ENCODE data around the gene ZAR1L. TPM values are rescaled to one million over a fixed set of nuclear protein-coding genes. Genes with fewer than 3 reads are reported as not detected.

Gene ZAR1L
- total and polyA plus RNA-seq, 9 of the 15 experiments (the other 6 are each of a cell fraction or from before 2014, with no cell fraction given) = not detected

DNA sequence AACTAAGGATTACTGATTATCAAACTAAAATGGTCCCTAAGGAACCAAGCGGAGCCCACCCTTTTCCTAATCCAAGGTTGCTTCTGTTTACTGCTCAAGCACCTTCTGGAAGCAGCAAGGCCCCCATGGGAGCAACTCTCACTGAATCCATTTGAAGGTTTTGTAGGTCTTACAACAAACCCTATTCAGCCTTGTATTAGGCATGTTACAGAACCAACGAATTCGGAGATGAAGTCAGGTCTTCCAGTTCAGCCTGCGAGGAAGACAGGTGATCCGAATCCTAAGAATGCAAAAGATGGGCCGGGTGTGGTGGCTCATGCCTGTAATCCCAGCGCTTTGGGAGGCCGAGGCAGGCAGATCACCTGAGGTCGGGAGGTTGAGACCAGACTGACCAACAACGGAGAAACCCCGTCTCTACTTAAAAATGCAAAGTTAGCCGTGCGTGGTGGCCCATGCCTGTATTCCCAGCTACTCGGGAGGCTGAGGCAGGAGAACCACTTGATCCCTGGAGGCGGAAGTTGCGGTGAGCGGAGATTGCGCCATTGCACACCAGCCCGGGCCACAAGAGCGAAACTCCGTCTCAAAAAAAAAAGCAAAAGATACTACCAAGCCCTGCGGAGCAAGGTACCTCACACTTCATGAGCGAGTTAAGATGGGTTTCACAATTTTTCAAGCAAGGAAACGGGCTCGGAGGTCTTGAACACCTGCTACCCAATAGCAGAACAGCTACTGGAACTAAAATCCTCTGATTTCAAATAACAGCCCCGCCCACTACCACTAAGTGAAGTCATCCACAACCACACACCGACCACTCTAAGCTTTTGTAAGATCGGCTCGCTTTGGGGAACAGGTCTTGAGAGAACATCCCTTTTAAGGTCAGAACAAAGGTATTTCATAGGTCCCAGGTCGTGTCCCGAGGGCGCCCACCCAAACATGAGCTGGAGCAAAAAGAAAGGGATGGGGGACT is 609 bp downstream of the ZAR1L start:
- no peaks in the 10 kb centered on the region for H3K27me3 ChIP-seq (ENCODE audit: control insufficient read depth in 2 of 2, insufficient read depth in 2 of 2, low read length in 2 of 2)
- H3K9ac ChIP-seq (ENCODE audit: insufficient read depth in 1 of 2, low read depth in 2 of 2, low read length in 2 of 2) = peak overlapping the region; percentile 93 to 99
- peak; percentile 26 to 46 (median 30) for DNase-seq (ENCODE audit: extremely low read depth in 1 of 4, low spot score in 3 of 4)
- peaks cover 14% of the 10 kb centered on the region; the same call in 2 of the 3 replicates for H3K36me3 ChIP-seq (ENCODE audit: control insufficient read depth, insufficient read depth, low read length)
- 66% methylated on average over 18 of the region's 32 CpGs for WGBS (ENCODE audit: insufficient coverage, low coverage, missing lambda C conversion rate)
- no peaks in the 10 kb centered on the region for H3K9me1 ChIP-seq (ENCODE audit: control insufficient read depth, insufficient read depth, low read length)
- peak overlapping the region; percentile 98 for H2AFZ ChIP-seq (ENCODE audit: low read depth, low read length)
- POLR2A ChIA-PET = interaction anchor here (0.7 to 1.9 kb wide), 9 partner anchors 9 to 519 kb away, joined by 3 to 9 read pairs (median 5); partner anchors contain the start of gene N4BP2L2
- no peak for FAIRE-seq
- H3K4me2 ChIP-seq (ENCODE audit: insufficient read depth, low read length) = peak overlapping the region; percentile 89
- no TSS peak for BruUV-seq (replicated peaks)
- ATAC-seq = peak; percentile 51
- CTCF ChIA-PET (ENCODE audit: low intra/inter-chr PET ratio) = no interaction called here
- in situ Hi-C loops (cut with MboI) (loop anchor here (25.0 kb wide), 1 partner anchor 402 kb away; no protein-coding TSS in a partner anchor), intact Hi-C loops (cut with micrococcal nuclease) (loop anchor here (5.0 kb wide), 1 partner anchor 292 kb away; no protein-coding TSS in a partner anchor)
- H3K27ac ChIP-seq (ENCODE audit: extremely low read depth, low read depth, low read length) = peak overlapping the region; percentile 92
- peak overlapping the region; percentile 50 for H3K4me3 ChIP-seq
- no peaks in the 10 kb centered on the region for H3K9me3 ChIP-seq (replicated peaks; ENCODE audit: control insufficient read depth, insufficient read depth, low read depth, low read length)
- peaks cover 0 to 11% of the 10 kb centered on the region in 2 experiments; a peak in 2 of 5 replicates for H3K4me1 ChIP-seq (replicated peaks in 1 of 2; ENCODE audit: control insufficient read depth in 2 of 2, insufficient read depth in 2 of 2, low read length in 2 of 2)
- peaks cover 20% of the 10 kb centered on the region for H3K79me2 ChIP-seq (ENCODE audit: control insufficient read depth, insufficient read depth, low read length)
- no peaks in the 10 kb centered on the region for H4K20me1 ChIP-seq (replicated peaks; ENCODE audit: control insufficient read depth, insufficient read depth, low read length)
- TF ChIP-seq CBX3 (IDR thresholded peaks at IDR 0.05; ENCODE audit: borderline replicate concordance in 1 of 2, low read length in 2 of 2) (no peak), CBFB (CRISPR knock-in tag; IDR thresholded peaks at IDR 0.05) (no peak), CEBPB (tag; IDR thresholded peaks at IDR 0.05) (peak; percentile 44), ZFPM2 (CRISPR knock-in tag; IDR thresholded peaks at IDR 0.05) (no peak), ZNF584 (CRISPR knock-in tag; IDR thresholded peaks at IDR 0.05; ENCODE audit: low read depth) (no peak), HOXB6 (CRISPR knock-in tag; IDR thresholded peaks at IDR 0.05; ENCODE audit: borderline replicate concordance) (no peak), SRF (CRISPR knock-in tag; IDR thresholded peaks at IDR 0.05) (no peak), C11orf30 (IDR thresholded peaks at IDR 0.05; ENCODE audit: low read depth) (no peak), MYBL2 (IDR thresholded peaks at IDR 0.05; ENCODE audit: low read depth) (0 out of 2 replicates have a peak, but pooled peaks have one; percentile 15), MYBL2 (CRISPR knock-in tag; IDR thresholded peaks at IDR 0.05; ENCODE audit: borderline replicate concordance) (no peak), HNRNPLL (IDR thresholded peaks at IDR 0.05; ENCODE audit: low read depth, low read length, poor library complexity, severe bottlenecking) (no peak), NONO (IDR thresholded peaks at IDR 0.05; ENCODE audit: low read depth in 2 of 2, low read length in 1 of 2) (no peak), ZNF780A (CRISPR knock-in tag; IDR thresholded peaks at IDR 0.05) (no peak)
- TF ChIP-seq, protein P1, sequence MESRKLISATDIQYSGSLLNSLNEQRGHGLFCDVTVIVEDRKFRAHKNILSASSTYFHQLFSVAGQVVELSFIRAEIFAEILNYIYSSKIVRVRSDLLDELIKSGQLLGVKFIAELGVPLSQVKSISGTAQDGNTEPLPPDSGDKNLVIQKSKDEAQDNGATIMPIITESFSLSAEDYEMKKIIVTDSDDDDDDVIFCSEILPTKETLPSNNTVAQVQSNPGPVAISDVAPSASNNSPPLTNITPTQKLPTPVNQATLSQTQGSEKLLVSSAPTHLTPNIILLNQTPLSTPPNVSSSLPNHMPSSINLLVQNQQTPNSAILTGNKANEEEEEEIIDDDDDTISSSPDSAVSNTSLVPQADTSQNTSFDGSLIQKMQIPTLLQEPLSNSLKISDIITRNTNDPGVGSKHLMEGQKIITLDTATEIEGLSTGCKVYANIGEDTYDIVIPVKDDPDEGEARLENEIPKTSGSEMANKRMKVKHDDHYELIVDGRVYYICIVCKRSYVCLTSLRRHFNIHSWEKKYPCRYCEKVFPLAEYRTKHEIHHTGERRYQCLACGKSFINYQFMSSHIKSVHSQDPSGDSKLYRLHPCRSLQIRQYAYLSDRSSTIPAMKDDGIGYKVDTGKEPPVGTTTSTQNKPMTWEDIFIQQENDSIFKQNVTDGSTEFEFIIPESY (CRISPR knock-in tag; IDR thresholded peaks at IDR 0.05) = 0 out of 2 replicates have a peak, but pooled peaks have one; percentile 56
- TF ChIP-seq, protein P2, sequence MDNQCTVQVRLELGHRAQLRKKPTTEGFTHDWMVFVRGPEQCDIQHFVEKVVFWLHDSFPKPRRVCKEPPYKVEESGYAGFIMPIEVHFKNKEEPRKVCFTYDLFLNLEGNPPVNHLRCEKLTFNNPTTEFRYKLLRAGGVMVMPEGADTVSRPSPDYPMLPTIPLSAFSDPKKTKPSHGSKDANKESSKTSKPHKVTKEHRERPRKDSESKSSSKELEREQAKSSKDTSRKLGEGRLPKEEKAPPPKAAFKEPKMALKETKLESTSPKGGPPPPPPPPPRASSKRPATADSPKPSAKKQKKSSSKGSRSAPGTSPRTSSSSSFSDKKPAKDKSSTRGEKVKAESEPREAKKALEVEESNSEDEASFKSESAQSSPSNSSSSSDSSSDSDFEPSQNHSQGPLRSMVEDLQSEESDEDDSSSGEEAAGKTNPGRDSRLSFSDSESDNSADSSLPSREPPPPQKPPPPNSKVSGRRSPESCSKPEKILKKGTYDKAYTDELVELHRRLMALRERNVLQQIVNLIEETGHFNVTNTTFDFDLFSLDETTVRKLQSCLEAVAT (IDR thresholded peaks at IDR 0.05) = 0 out of 4 replicates have a peak, but pooled peaks of 1 of the 2 experiments have one; percentile 32

Measured in K562 (cell line).